ENCODE results near the gene BEND3.

DNA sequence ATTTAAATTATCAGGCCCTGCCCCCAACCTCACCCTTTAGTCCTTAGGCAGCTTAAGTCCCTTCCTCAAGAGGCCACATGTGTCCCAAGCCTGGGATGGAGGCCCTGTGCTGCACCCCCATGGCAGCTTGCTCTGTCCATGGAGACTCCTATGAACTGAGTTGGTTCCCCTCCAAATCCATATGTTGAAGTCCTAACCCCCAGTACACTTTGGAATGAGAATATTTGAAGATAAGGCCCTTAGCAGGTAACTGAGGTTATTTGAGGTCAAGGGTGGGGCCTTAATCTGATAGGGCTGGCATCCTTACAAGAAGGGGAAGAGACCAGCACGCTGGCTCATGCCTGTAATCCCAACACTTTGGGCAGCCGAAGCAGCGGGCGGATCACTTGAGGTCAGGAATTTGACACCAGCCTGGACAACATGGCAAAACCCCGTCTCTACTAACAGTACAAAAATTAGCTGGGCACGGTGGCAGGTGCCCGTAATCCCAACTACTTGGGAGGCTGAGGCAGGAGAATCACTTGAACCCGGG lies 6.7 kb upstream of the BEND3 start:
- TF ChIP-seq, protein P1, sequence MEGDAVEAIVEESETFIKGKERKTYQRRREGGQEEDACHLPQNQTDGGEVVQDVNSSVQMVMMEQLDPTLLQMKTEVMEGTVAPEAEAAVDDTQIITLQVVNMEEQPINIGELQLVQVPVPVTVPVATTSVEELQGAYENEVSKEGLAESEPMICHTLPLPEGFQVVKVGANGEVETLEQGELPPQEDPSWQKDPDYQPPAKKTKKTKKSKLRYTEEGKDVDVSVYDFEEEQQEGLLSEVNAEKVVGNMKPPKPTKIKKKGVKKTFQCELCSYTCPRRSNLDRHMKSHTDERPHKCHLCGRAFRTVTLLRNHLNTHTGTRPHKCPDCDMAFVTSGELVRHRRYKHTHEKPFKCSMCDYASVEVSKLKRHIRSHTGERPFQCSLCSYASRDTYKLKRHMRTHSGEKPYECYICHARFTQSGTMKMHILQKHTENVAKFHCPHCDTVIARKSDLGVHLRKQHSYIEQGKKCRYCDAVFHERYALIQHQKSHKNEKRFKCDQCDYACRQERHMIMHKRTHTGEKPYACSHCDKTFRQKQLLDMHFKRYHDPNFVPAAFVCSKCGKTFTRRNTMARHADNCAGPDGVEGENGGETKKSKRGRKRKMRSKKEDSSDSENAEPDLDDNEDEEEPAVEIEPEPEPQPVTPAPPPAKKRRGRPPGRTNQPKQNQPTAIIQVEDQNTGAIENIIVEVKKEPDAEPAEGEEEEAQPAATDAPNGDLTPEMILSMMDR (IDR thresholded peaks at IDR 0.05), result no peak
- no peak for TF ChIP-seq POLR2AphosphoS5 (IDR thresholded peaks at IDR 0.05)

All from esophagus muscularis mucosa (tissue), 3 donors.